CD14-positive monocyte (primary cell): ENCODE results near the gene FAM174B. TPM values are rescaled to one million over a fixed set of nuclear protein-coding genes. Genes with fewer than 3 reads are reported as not detected.

Experiments used
- DNase-seq, 3 donors: peaks; one replicate each; pipeline ENCODE4 v3.0.0-alpha.2; 2011 to 2022
- H2AFZ ChIP-seq: 2 replicates; pipeline ENCODE4 v1.6.0; 2012; ENCODE audit warnings: mild to moderate bottlenecking, low read depth, low read length, inconsistent platforms; ENCODE audit not compliant: insufficient read depth, poor library complexity, severe bottlenecking
- H3K27ac ChIP-seq, 2 donors: 1 replicate in 1 of 2; 2 replicates in 1 of 2; pipeline ENCODE4 v1.5.1; 2012 to 2013; ENCODE audit warnings: low read length in 2 of 2, control low read depth in 1 of 2, inconsistent platforms in 1 of 2, low read depth in 1 of 2, mild to moderate bottlenecking in 1 of 2
- H3K27me3 ChIP-seq, 2 donors: one replicate each; pipeline versions ENCODE4 v1.6.0 to v1.6.1; 2011 to 2013; ENCODE audit warnings: low read length in 2 of 2; ENCODE audit not compliant: control insufficient read depth in 2 of 2, insufficient read depth in 2 of 2
- H3K36me3 ChIP-seq, 2 donors: replicated peaks in 1 of 2; 1 replicate in 1 of 2; 2 replicates in 1 of 2; pipeline versions ENCODE4 v1.5.1 to v1.6.1; 2012 to 2013; ENCODE audit warnings: low read length in 2 of 2, control low read depth in 1 of 2, inconsistent platforms in 1 of 2, mild to moderate bottlenecking in 1 of 2; ENCODE audit not compliant: insufficient read depth in 2 of 2, control insufficient read depth in 1 of 2
- H3K4me1 ChIP-seq, 2 donors: 1 replicate in 1 of 2; 2 replicates in 1 of 2; pipeline versions ENCODE4 v1.5.1 to v1.6.1; 2012 to 2013; ENCODE audit warnings: low read length in 2 of 2, control low read depth in 1 of 2, inconsistent platforms in 1 of 2, mild to moderate bottlenecking in 1 of 2, moderate library complexity in 1 of 2; ENCODE audit not compliant: insufficient read depth in 2 of 2, control insufficient read depth in 1 of 2
- H3K4me2 ChIP-seq: replicated peaks from 2 replicates; pipeline ENCODE3; 2012; ENCODE audit warnings: low read length, moderate library complexity, mild to moderate bottlenecking; ENCODE audit not compliant: poor library complexity, severe bottlenecking; ENCODE audit errors: extremely low read depth
- H3K4me3 ChIP-seq, 3 experiments: fragments of 200-600 bp in 1 of 3; sonication (generic) in 1 of 3; replicated peaks in 1 of 3; 1 replicate in 2 of 3; 2 replicates in 1 of 3; pipeline ENCODE4 v1.5.1; 2011 to 2013; ENCODE audit warnings: low read length in 3 of 3, mild to moderate bottlenecking in 3 of 3, control low read depth in 2 of 3, low read depth in 2 of 3, inconsistent platforms in 1 of 3, moderate library complexity in 1 of 3
- H3K79me2 ChIP-seq: 2 replicates; pipeline ENCODE4 v1.6.0; 2012; ENCODE audit warnings: mild to moderate bottlenecking, control low read depth, inconsistent platforms, low read length, moderate library complexity; ENCODE audit not compliant: insufficient read depth
- H3K9ac ChIP-seq: 2 replicates; pipeline ENCODE4 v1.6.0; 2017; ENCODE audit warnings: low read length, mild to moderate bottlenecking; ENCODE audit not compliant: insufficient read depth, poor library complexity, severe bottlenecking
- H3K9me3 ChIP-seq, 2 donors: replicated peaks in 1 of 2; 1 replicate in 1 of 2; 2 replicates in 1 of 2; pipeline versions ENCODE4 v1.5.1 to v1.6.1; 2012 to 2013; ENCODE audit warnings: low read length in 2 of 2, control low read depth in 1 of 2; ENCODE audit not compliant: control insufficient read depth in 1 of 2, insufficient read depth in 1 of 2
- H4K20me1 ChIP-seq: 2 replicates; pipeline ENCODE4 v1.6.0; 2012; ENCODE audit warnings: mild to moderate bottlenecking, low read length, control low read depth, moderate library complexity; ENCODE audit not compliant: insufficient read depth
- H3K27ac Mint-ChIP-seq, 7 donors: one replicate each; pipeline ENCODE4 v1.8.0; 2020; ENCODE audit warnings: mild to moderate bottlenecking in 7 of 7, mixed read lengths in 7 of 7, moderate library complexity in 6 of 7, inconsistent platforms in 2 of 7
- H3K27me3 Mint-ChIP-seq, 3 donors: one replicate each; pipeline ENCODE4 v1.8.0; 2021 to 2022; ENCODE audit warnings: low read depth in 3 of 3, mild to moderate bottlenecking in 3 of 3, mixed read lengths in 3 of 3, moderate library complexity in 3 of 3, inconsistent platforms in 1 of 3
- H3K36me3 Mint-ChIP-seq, 2 donors: one replicate each; pipeline ENCODE4 v1.8.0; 2020; ENCODE audit warnings: mixed read lengths in 2 of 2, inconsistent platforms in 1 of 2, mild to moderate bottlenecking in 1 of 2
- H3K4me1 Mint-ChIP-seq: one replicate; pipeline ENCODE4 v1.8.0; 2020; ENCODE audit warnings: mild to moderate bottlenecking, mixed read lengths
- H3K4me3 Mint-ChIP-seq, 2 donors: one replicate each; pipeline ENCODE4 v1.8.0; 2020; ENCODE audit warnings: mild to moderate bottlenecking in 2 of 2, mixed read lengths in 2 of 2, moderate library complexity in 1 of 2
- H3K9me3 Mint-ChIP-seq, 7 donors: one replicate each; pipeline ENCODE4 v1.8.0; 2020 to 2022; ENCODE audit warnings: mixed read lengths in 7 of 7, mild to moderate bottlenecking in 6 of 7, moderate library complexity in 6 of 7, inconsistent platforms in 2 of 7
- CTCF ChIP-seq: fragments of 200-600 bp; IDR thresholded peaks from one replicate; pipeline ENCODE4 v1.8.0; 2022; ENCODE audit warnings: antibody characterized with exemption, mild to moderate bottlenecking
- WGBS: methylation state at CpG from one replicate; pipeline ENCODE4 v1.1.5; 2013; ENCODE audit warnings: missing lambda C conversion rate; ENCODE audit not compliant: insufficient coverage; 5-methylcytosine and 5-hydroxymethylcytosine counted together
- intact Hi-C, 2 donors: fragments of 100-400 bp; cut with micrococcal nuclease; formaldehyde crosslinking; loops; one replicate each; pipeline versions ENCODE4 v1.15.0 to v1.15.1; 2023
- polyA plus RNA-seq, 3 donors: library from polyadenylated mRNA; depleted of rRNA in 1 of 3; unstranded in 2 of 3; stranded (reverse) in 1 of 3; fragments of 300-500 nt in 2 of 3; fragments of >200 nt in 1 of 3; fragmentation: Illumina TruSeq in 2 of 3; gene quantifications; 1 replicate in 2 of 3; 2 replicates in 1 of 3; pipeline ENCODE4 v1.2.3, GENCODE V29; 2012 to 2021

FAM174B gene
- polyA plus RNA-seq, 3 donors = 2.2 to 4.7 (median 3.2) TPM

DNA sequence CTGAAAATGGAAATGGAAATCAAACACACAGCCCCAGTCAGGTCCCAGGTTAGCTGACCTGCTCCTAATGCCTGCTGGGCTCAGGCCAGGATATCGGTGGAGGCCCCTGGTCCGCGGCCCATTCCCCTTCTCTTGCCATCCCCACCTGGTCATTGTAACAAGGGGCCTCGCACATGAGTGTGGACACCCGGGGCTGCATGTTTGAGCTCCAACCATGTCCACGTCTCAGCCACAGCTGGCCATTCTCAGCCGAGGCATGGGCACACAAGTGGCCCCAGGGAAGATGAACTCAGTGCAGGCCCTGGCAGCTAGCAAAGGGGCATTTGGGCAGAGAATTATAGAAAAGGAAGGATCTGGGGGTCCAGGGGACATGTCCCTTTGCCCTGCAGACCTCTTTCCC lies 41.7 kb downstream of the FAM174B start:
- H3K36me3 Mint-ChIP-seq = no peaks in the 10 kb centered on the region
- no peaks in the 10 kb centered on the region for H4K20me1 ChIP-seq
- H3K4me3 ChIP-seq = no peak overlapping the region
- no peak overlapping the region for H3K27ac Mint-ChIP-seq
- no peaks in the 10 kb centered on the region for H3K36me3 ChIP-seq
- no peak overlapping the region for H3K4me2 ChIP-seq
- no peaks in the 10 kb centered on the region for H3K27me3 ChIP-seq
- 94% methylated on average over 6 of the region's 7 CpGs for WGBS
- no peak overlapping the region for H2AFZ ChIP-seq
- peaks cover 0 to 1% (median 0%) of the 10 kb centered on the region in 7 donors for H3K9me3 Mint-ChIP-seq
- no peak overlapping the region for H3K27ac ChIP-seq
- no peak overlapping the region for H3K4me3 Mint-ChIP-seq
- no peaks in the 10 kb centered on the region for H3K4me1 ChIP-seq
- intact Hi-C loops = no loop called here
- H3K4me1 Mint-ChIP-seq = no peaks in the 10 kb centered on the region
- no peak for DNase-seq
- TF ChIP-seq CTCF = no peak
- no peaks in the 10 kb centered on the region for H3K9me3 ChIP-seq
- no peaks in the 10 kb centered on the region for H3K79me2 ChIP-seq
- no peaks in the 10 kb centered on the region for H3K27me3 Mint-ChIP-seq
- no peak overlapping the region for H3K9ac ChIP-seq

DNA sequence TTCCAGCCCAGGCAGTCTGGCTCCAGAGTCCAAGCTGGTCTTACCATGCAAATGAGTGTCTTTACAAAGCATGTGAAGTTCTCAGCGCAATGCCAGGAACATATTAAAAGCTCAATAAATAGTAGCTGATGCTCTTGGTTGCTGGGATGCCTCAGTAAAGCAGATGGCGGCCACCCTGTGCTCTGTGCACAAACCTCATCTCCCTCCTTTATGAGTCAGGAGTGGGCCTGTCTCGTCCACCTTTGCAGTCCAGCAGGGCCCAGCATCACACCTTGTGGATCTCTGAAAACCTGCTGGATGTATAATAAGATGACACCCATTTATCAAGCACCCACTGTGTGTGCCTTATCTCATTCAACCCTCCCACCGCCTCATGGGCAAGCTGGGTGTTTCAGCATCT lies 42.7 kb downstream of the FAM174B start:
- H3K79me2 ChIP-seq = no peaks in the 10 kb centered on the region
- no peaks in the 10 kb centered on the region for H3K4me1 Mint-ChIP-seq
- no peak for TF ChIP-seq CTCF
- no peak overlapping the region for H3K4me2 ChIP-seq
- no peaks in the 10 kb centered on the region for H4K20me1 ChIP-seq
- H3K9me3 ChIP-seq = no peaks in the 10 kb centered on the region
- H3K9me3 Mint-ChIP-seq = peaks cover 0 to 1% (median 0%) of the 10 kb centered on the region in 7 donors
- no peaks in the 10 kb centered on the region for H3K4me1 ChIP-seq
- H3K27ac ChIP-seq = no peak overlapping the region
- DNase-seq = no peak
- no peak overlapping the region for H3K4me3 ChIP-seq
- intact Hi-C loops = no loop called here
- no peak overlapping the region for H3K4me3 Mint-ChIP-seq
- H3K36me3 ChIP-seq = no peaks in the 10 kb centered on the region
- H2AFZ ChIP-seq = no peak overlapping the region
- 100% methylated on average over 1 of the region's 4 CpGs for WGBS
- H3K27me3 ChIP-seq = no peaks in the 10 kb centered on the region
- peaks cover 0 to 2% (median 0%) of the 10 kb centered on the region in 3 donors for H3K27me3 Mint-ChIP-seq
- H3K9ac ChIP-seq = no peak overlapping the region
- no peak overlapping the region for H3K27ac Mint-ChIP-seq
- H3K36me3 Mint-ChIP-seq = no peaks in the 10 kb centered on the region
